Thymus (tissue), 11 donors: Measurements from ENCODE around the gene ETV6. TPM values are rescaled to one million over a fixed set of nuclear protein-coding genes. Genes with fewer than 3 reads are reported as not detected.
"Not testable (repeated sequence)": the region's sequence is repeated elsewhere in the genome, so short reads cannot be mapped to it uniquely, and the experiment has no call there.

ENCODE experiments used
- DNase-seq, 9 donors: peaks; one replicate each; pipeline ENCODE4 v3.0.0-alpha.2; 2013; ENCODE audit warnings: low spot score in 9 of 9, low read depth in 6 of 9, missing footprints in 1 of 9
- H3K27ac ChIP-seq, 2 donors: one replicate each; pipeline ENCODE4 v1.5.1; 2013; ENCODE audit warnings: control low read depth in 1 of 2, low read depth in 1 of 2, low read length in 1 of 2, mild to moderate bottlenecking in 1 of 2, moderate library complexity in 1 of 2
- H3K27me3 ChIP-seq, 2 donors: one replicate each; pipeline ENCODE4 v1.5.1; 2013; ENCODE audit warnings: low read length in 1 of 2; ENCODE audit not compliant: control insufficient read depth in 2 of 2, insufficient read depth in 1 of 2
- H3K36me3 ChIP-seq, 2 donors: one replicate each; pipeline ENCODE4 v1.5.1; 2013; ENCODE audit warnings: low read length in 1 of 2, mild to moderate bottlenecking in 1 of 2, moderate library complexity in 1 of 2; ENCODE audit not compliant: control insufficient read depth in 2 of 2, insufficient read depth in 2 of 2
- H3K4me1 ChIP-seq, 2 donors: one replicate each; pipeline ENCODE4 v1.5.1; 2013; ENCODE audit warnings: low read length in 2 of 2; ENCODE audit not compliant: control insufficient read depth in 2 of 2, insufficient read depth in 2 of 2
- H3K4me3 ChIP-seq, 2 donors: one replicate each; pipeline ENCODE4 v1.5.1; 2013; ENCODE audit warnings: low read length in 2 of 2, control low read depth in 1 of 2, mild to moderate bottlenecking in 1 of 2
- H3K9me3 ChIP-seq, 2 donors: one replicate each; pipeline ENCODE4 v1.5.1; 2013; ENCODE audit warnings: low read length in 1 of 2, mild to moderate bottlenecking in 1 of 2; ENCODE audit not compliant: control insufficient read depth in 2 of 2, insufficient read depth in 1 of 2
- WGBS: extraction: QIAGEN DNeasy Blood & Tissue Kit; methylation state at CpG from one replicate; pipeline ENCODE4 v1.1.7; 2013; 5-methylcytosine and 5-hydroxymethylcytosine counted together
- polyA plus RNA-seq: library from polyadenylated mRNA; stranded (reverse); fragments of 200-250 nt; gene quantifications from one replicate; pipeline ENCODE4 v1.2.3, GENCODE V29; 2013
- total RNA-seq: library from RNA; stranded (reverse); fragments of 120-200 nt; gene quantifications from one replicate; pipeline ENCODE4 v1.2.4, GENCODE V29; 2013
- donor health status: healthy.

Gene ETV6
- total and polyA plus RNA-seq, 2 donors: 15.0 to 18.3 TPM

DNA sequence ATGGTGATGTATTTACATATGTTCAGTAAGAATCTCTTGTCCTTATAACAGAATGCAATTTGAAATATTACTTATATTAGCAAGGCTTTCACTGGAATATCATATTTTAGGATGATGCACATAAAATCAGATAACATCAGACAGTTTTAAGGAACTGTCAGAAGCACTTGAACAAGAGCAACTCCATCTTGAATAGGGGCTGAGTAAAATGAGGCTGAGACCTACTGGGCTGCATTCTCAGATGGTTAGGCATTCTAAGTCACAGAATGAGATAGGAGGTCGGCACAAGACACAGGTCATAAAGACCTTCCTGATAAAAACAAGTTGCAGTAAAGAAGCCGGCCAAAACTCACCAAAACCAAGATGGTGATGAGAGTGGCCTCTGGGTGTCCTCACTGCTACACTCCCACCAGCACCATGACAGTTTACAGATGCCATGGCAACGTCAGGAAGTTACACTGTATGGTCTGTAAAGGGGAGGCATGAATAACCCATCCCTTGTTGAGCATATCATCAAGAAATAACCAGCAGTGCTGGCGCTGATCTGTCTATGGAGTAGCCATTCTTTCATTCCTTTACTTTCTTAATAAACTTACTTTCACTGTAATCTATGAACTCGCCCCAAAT, 27.6 kb upstream of the ETV6 start:
- WGBS: 83% methylated on average over 5 of the region's 5 CpGs
- DNase-seq: peak in 3 of 9 donors; percentile 13 to 41 (median 31)

DNA sequence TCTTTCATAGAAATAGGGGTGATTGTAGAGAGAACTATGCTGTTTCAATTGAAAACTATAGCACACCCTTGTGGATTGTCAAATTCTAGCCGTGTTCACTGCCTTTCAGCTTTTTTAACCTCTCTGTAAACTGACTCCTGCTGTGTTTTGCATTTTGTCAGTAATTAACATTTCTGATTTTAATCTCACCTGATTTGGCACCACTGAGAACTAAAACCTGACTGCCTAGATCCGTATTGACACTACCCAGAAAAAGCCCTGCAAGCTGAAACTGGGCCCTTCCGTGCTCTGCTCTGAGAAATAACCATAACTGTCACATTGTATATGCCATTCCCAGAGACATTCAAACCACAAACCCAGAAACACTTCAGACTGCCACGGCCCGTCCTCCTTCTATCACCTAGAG, 26.6 kb upstream of the ETV6 start:
- peaks cover 12 to 21% of the 10 kb centered on the region in 2 donors for H3K4me1 ChIP-seq
- H3K27me3 ChIP-seq: no peaks in the 10 kb centered on the region
- peak overlapping the region in 1 of 2 donors; percentile 64 for H3K27ac ChIP-seq
- WGBS: 11% methylated on average over 5 of the region's 5 CpGs
- no peak overlapping the region for H3K4me3 ChIP-seq
- DNase-seq: peak in 4 of 9 donors; percentile 16 to 68 (median 28)
- no peaks in the 10 kb centered on the region for H3K36me3 ChIP-seq
- H3K9me3 ChIP-seq: no peaks in the 10 kb centered on the region

More for the DNA sequence above, 27.6 kb upstream of the ETV6 start:
- H3K4me1 ChIP-seq: peaks cover 12 to 21% of the 10 kb centered on the region in 2 donors
- no peak overlapping the region for H3K27ac ChIP-seq
- H3K4me3 ChIP-seq: no peak overlapping the region
- no peaks in the 10 kb centered on the region for H3K9me3 ChIP-seq
- no peaks in the 10 kb centered on the region for H3K36me3 ChIP-seq
- no peaks in the 10 kb centered on the region for H3K27me3 ChIP-seq

DNA sequence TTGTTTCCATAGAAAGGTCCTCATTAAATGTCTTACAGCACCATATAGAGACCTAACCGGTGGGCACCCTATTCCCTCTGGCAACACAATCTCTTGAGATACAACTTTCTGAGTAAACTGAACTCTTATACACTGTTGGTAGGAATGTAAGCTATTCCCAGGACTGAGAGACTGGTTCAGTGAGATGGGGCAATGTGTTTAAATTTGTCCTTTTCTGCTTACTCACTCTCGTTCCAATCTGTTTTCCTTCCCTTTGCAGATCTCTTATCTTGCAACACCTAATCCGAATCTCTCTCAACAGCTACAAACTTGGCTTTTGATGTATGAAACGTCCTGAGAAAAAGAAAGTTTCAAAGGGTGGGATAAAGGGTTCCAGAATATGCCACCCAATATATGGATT, 26.1 kb upstream of the ETV6 start:
- H3K9me3 ChIP-seq: no peaks in the 10 kb centered on the region
- H3K4me1 ChIP-seq: peaks cover 12 to 21% of the 10 kb centered on the region in 2 donors
- no peaks in the 10 kb centered on the region for H3K27me3 ChIP-seq
- no peaks in the 10 kb centered on the region for H3K36me3 ChIP-seq
- no peak overlapping the region for H3K4me3 ChIP-seq
- peak in 1 of 9 donors; percentile 37 for DNase-seq
- H3K27ac ChIP-seq: peak overlapping the region in 1 of 2 donors; percentile 64
- 17% methylated on average over 4 of the region's 4 CpGs for WGBS

DNA sequence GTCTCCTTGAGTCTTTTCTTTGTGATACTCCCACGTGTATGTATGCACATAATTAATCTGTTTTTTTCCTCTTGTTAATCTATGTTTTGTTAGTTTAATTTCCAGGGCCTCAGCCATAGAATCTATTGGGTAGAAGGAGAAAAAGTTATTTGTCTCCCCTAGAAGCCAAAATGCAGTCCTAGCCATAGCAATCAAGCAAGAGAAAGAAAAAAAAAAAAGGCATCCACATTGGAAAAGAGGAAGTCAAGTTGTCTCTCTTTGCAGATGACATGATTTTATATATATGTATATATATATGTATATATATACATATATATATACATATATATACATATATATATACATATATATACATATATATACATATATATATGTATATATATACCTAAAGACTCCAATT, 25.4 kb upstream of the ETV6 start:
- WGBS: 70% methylated on average over 1 of the region's 1 CpG
- no peak overlapping the region for H3K27ac ChIP-seq
- H3K4me3 ChIP-seq: no peak overlapping the region
- no peaks in the 10 kb centered on the region for H3K27me3 ChIP-seq
- no peak for DNase-seq
- peaks cover 12 to 21% of the 10 kb centered on the region in 2 donors for H3K4me1 ChIP-seq
- H3K36me3 ChIP-seq: no peaks in the 10 kb centered on the region
- no peaks in the 10 kb centered on the region for H3K9me3 ChIP-seq

DNA sequence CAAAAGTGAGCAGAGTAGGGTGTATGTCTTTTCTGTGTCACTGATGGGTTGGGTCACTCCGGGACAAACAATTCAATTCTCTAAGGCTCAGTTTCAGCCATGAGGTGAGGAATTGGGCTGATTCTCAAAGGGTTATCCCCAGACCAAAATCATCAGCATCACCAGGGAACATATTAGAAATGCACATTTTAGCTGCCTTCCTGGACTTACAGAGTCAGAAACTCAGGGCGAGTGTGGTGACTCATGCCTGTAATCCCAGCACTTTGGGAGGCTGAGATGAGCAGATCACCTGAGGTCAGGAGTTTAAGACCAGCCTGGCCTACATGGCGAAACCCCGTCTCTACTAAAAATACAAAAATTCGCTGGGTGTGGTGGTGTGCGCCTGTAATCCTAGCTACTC, 21.8 kb upstream of the ETV6 start:
- not testable (repeated sequence) for H3K9me3 ChIP-seq, H3K27me3 ChIP-seq, H3K36me3 ChIP-seq, H3K27ac ChIP-seq, H3K4me3 ChIP-seq, DNase-seq
- WGBS: 89% methylated on average over 6 of the region's 6 CpGs
- peaks cover 10 to 19% of the 10 kb centered on the region in 2 donors for H3K4me1 ChIP-seq

DNA sequence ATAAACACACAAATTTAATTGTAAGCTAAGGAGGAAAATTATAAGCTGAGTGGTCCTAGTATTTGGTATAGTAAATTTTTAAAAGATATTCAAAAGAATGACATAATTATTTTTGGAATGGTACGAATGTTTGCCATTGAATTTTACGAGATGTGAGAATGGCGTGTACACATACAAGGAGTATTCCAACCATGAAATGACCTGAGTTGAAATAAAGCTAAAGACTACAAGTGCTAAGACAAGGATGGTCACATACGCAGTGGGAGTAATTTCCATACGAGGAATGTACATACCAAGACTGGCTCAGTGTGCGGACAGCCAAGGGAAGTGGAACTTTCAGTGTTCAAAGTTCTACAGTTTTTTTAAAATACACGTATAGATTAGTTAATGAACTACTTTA, 21.1 kb upstream of the ETV6 start:
- Histone ChIP-seq H3K36me3 (no peaks in the 10 kb centered on the region), H3K27me3 (no peaks in the 10 kb centered on the region), H3K9me3 (no peaks in the 10 kb centered on the region), H3K27ac (no peak overlapping the region), H3K4me3 (no peak overlapping the region), H3K4me1 (peaks cover 6 to 12% of the 10 kb centered on the region in 2 donors)
- no peak for DNase-seq
- 84% methylated on average over 7 of the region's 7 CpGs for WGBS

DNA sequence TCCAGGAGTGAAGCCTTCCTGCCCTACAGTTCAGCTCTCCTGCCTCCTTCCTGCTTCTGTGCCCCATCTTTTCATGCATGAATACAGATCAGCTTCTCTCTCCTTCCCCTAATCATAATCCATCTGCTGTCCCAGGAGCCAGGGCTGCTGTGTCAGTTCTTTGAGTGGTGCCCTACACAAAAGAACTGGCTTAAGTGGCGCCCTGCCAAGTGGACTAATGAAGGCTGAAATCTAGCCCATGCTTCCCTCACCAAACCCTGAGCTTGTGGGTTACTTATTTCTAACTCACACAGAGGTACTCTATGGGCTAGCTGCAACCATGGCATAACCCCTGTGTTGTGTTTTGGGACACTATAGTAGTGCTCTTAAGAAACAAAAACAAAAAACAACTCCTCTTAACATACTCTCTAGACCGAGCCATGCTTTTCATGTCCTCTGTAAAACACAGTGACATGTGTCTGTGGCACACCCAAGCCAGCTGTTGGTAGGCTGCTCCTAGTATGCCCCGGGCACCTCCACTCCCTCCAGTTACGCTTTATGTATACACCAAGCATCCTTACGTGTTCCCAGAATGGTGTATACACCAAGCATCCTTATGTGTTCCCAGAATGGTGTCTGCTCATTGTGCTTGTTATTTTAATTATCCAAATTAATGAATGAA, 19.3 kb upstream of the ETV6 start:
- Histone ChIP-seq H3K27ac (no peak overlapping the region), H3K9me3 (no peaks in the 10 kb centered on the region), H3K36me3 (no peaks in the 10 kb centered on the region), H3K27me3 (no peaks in the 10 kb centered on the region), H3K4me1 (peaks cover 3 to 8% of the 10 kb centered on the region in 2 donors), H3K4me3 (no peak overlapping the region)
- 81% methylated on average over 5 of the region's 5 CpGs for WGBS
- peak in 1 of 9 donors; percentile 34 for DNase-seq

DNA sequence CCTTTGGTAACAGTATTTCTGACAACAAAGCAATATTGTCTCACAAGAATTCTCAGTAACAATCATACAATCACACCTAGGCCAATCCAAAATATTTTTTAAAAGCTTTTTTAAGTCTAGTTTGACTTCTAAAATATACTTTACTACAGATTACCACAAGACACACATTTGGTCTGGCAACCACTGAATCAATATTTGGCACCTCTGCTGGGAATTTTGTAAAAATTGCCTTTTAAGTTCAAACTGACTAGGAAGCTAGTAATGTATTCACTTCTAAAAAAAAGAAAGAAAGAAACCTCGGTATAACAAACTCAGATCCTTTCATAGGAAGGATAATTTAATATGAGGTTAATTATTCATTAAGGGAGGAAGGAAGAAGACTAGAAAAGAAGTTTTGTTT, 18.2 kb upstream of the ETV6 start:
- no peak overlapping the region for H3K4me3 ChIP-seq
- H3K4me1 ChIP-seq: peaks cover 3 to 8% of the 10 kb centered on the region in 2 donors

DNA sequence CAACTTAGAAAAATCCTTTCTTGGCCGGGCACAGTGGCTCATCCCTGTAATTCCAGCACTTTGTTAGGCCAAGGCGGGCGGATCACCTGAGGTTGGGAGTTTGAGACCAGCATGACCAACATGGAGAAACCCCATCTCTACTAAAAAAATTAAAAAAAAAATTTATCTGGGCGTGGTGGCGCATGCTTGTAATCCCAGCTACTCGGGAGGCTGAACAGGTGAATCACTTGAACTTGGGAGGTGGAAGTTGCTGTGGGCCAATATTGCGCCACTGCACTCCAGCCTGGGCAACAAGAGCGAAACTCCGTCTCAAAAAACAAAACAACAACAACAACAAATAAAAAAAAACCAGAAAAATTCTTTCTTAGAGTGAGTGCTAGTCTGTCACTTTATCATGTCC, 17.6 kb upstream of the ETV6 start:
- H3K4me1 ChIP-seq, H3K4me3 ChIP-seq, H3K9me3 ChIP-seq, H3K27ac ChIP-seq, H3K27me3 ChIP-seq, DNase-seq, H3K36me3 ChIP-seq: not testable (repeated sequence)
- WGBS: 97% methylated on average over 9 of the region's 9 CpGs

More for the DNA sequence above, 18.2 kb upstream of the ETV6 start:
- DNase-seq: no peak
- no peaks in the 10 kb centered on the region for H3K36me3 ChIP-seq
- 94% methylated on average over 1 of the region's 1 CpG for WGBS
- peaks cover 1 to 7% of the 10 kb centered on the region in 2 donors for H3K9me3 ChIP-seq
- no peaks in the 10 kb centered on the region for H3K27me3 ChIP-seq
- no peak overlapping the region for H3K27ac ChIP-seq
